ENCODE data around the gene LCOR.

DNA sequence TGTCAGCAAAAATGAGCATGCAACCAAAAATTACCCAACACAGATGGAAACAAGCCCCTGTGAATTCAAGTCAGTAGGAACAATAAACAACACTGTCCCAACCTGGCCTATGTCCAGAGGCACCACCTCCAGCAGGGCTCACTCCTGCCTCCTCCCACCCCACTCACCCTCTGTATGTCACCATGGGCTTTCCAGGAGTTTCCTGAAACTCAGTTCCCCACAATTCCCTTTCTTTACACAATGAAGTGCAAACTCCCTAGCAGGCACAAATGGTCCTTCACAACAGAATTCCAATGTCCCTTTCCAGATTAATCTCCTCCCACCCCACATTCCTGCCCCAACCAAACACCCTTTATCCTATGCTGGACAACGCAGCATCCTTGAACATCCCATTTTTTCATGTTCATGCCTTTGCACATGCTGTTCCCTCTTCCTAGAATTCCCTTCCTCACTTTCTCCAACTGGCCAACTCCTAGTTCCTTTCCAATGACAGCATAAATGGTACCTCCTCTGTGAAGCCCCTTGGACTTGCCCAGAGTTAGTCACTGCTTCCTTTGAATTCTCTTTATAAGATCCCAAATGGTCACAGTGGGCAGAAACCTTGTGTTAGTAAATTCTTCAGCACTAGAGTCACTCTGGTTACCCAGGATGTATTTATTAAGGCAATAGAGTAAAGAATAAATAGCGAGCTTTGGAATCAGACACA is 196.2 kb downstream of the LCOR start:
- TF ChIP-seq CTCF (IDR thresholded peaks at IDR 0.05) (no peak), POLR2A (IDR thresholded peaks at IDR 0.05) (no peak), EP300 (IDR thresholded peaks at IDR 0.05) (no peak), POLR2AphosphoS5 (IDR thresholded peaks at IDR 0.05) (no peak)
